NCI-H1092 treated with DMSO at 0.1 percent for 48 hours (cell line): ENCODE data around the gene TARS3.

Source experiments
- DNase-seq: peaks from one replicate; lab custom pipeline; 2025; lab: John Stamatoyannopoulos, UW

Gene TARS3

GRCh38 chr15:101604124-101604874 is 120.0 kb downstream of the TARS3 start:
- no peak for DNase-seq
